HG03575 (cell line): ENCODE data around the gene CCER1.
"Not testable (repeated sequence)": the region's sequence is repeated elsewhere in the genome, so short reads cannot be mapped to it uniquely, and the experiment has no call there.

Experiments
- ATAC-seq: cut with Tn5 transposase; IDR thresholded peaks from one replicate; pipeline ENCODE4 v1.9.1; 2021; ENCODE audit not compliant: unreplicated experiment, insufficient number of reproducible peaks, low FRiP score; ENCODE audit errors: extremely low read depth

The CCER1 gene, protein sequence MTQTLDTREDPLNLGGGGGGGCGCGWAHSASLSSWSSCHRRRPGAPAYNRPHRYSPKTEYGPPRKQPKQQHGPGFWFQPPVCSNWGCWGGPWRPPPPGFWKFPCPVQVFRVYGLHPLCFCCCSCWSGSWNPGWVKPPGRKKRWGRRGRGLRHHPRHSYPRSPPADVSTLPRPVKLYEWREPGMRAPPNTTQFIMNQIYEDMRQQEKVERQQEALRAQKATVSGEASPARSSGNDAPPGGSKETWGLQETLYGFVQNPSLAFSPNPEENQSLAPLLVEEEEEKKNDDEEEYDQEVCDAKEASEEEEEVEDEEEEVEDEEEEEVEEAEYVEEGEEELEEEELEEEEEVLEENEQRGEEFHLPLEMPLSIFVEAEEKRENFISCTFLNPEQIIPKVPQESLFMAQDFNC

DNA sequence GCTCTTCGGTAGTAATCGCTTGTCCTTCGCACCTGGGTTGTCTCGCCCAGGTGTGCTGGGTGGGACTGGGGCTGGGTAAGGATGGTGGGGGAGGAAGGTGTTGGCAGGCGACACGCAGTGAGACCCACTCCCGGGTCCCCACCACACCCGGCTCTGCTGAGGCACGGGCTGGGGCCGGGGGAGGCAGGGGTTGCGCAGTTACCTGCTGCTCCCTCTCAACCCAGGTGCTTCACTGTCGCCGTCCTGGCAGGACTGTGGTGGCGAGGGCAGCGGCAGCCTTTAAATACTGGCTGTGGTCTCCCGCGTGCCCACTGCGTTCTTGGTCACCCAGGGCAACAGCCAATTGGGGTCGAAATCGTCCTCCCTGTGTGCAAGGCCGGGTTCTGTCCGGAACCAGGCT lies at the start of gene CCER1:
Gene CCER1, minus strand, starts transcription at position 256 of the 400 bp plus-strand sequence. CDS start 434 bp downstream, outside the sequence.
- no peak for ATAC-seq

DNA sequence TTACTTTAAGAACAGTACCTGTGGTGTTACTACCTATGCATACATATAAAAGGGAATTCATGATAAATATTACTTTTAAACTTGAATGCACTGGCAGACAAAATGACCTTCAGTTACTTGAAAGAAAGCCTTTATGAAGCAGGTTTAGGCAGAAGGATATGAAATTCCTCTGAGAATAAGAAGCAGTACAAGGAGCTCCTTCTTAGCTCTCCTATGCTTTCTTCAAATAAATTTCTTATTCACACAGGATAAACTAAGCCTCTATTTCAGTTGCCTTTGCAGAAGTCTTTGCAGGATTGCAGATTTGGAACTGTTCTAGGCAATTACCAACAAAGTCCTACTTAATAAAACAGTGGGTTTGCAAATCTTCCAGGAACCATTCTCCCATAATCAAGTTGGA lies 48.8 kb upstream of the CCER1 start:
- ATAC-seq, result no peak

DNA sequence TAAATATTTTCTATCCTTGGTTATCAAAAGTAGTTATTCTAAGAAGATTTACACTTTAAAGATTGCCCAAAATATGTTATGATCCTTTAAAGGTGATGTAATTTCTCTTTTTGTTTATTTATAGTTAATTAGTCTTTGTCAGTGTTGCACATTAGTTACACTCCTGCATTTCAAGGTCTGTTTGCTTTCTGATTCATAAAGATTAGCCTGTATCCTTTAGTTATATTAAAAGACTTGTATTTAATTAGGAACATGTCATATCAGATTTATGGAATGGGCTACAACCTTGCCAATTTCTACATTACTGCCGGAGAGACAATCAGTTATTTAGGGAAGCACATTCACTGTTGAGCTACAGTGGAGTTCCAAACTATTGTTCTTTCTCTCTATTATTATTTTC lies 46.3 kb upstream of the CCER1 start:
- no peak for ATAC-seq

DNA sequence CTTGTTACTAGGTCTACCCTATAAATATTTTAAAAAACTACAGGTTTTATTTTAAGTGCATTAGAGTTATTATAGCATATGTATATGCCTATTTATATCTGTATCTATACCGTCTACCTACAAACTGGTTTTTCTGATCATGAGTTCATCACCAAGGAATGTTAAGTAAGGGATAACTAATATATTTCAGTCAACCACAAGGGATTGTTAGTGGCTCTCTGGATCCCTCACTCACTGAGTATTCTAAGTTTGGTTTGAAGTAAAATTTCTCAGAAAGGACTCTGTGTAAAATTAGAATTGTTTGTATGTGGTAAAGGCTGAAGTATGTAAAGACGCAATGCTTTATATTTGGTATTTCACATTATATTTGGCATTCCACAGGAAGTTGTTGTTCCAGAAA lies 45.0 kb upstream of the CCER1 start:
- ATAC-seq, result no peak

DNA sequence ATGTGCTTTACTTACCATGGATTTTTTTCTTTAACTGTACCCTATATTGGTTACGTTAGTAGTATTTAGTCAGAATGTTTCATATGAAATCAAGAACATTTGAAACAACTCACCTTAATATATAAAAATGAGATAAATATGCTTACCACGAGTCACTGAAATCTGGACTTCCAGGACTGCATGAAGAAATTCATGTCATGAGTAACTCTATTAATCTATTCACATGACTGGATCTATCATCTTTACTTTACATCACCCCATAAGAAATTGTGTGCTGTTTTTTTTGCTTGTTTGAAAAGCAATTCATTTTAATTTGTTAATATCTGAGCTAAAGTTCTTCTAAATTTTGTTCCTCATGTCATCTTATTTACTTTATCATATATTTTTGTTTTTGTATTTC lies 44.6 kb upstream of the CCER1 start:
- no peak for ATAC-seq

DNA sequence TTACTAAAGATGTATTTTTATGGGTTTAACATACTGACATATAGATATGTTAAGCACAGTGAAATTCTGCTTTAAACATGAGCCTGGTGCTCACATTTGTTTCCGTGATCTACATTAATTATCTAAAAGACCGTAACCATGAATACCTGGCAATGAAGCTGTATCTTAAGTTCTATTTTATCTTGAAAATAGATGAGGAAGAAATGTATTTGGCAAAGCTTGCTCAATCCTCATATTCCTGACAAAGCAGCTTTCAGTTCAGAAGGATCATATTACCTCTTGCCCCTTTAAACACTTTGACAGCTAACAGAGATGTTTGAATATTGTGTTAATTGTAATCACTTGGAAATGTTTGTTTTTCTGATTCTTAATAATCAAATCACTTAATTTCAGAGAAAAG lies 40.0 kb upstream of the CCER1 start:
- no peak for ATAC-seq

DNA sequence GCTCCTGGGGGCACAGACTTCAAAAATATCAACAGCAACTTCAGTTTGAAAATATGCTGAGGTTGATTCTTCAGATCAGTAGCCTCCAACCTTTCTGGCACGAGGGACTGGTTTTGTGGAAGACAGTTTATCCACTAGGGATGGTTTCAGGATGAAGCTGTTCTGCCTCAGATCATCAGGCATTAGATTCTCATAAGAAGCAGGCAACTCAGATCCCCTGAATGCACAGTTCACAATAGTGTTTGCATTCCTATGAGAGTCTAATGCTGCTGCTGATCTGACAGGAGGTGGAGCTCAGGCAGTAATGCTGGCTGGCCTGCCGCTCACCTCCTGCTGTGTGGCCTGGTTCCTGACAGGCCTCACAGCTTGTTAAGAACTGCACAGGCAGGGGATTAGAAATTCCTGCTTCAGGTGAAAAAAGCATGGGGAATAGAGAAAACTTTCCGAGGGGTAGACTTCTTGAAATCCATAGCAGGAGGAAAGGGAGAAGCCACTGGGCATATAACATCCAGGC lies 37.0 kb upstream of the CCER1 start:
- no peak for ATAC-seq

DNA sequence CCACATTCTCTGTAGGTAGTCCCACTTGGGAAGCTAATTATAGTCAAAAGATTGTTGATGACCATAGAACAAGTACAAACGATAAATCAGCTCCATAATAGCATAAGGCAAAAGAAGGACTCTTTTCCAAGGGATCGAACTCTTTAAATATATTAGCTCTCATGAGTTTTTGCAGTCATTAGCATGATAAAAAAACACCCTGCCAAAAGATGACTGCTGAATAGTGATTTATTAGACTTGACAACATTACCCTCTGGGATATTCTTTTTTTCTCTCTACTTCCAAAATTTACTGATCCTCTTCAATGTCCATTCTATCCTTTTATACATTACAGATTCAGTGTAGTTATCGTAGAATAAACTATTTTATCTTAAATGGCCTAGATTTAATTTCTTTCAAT lies 35.6 kb upstream of the CCER1 start:
- no peak for ATAC-seq

DNA sequence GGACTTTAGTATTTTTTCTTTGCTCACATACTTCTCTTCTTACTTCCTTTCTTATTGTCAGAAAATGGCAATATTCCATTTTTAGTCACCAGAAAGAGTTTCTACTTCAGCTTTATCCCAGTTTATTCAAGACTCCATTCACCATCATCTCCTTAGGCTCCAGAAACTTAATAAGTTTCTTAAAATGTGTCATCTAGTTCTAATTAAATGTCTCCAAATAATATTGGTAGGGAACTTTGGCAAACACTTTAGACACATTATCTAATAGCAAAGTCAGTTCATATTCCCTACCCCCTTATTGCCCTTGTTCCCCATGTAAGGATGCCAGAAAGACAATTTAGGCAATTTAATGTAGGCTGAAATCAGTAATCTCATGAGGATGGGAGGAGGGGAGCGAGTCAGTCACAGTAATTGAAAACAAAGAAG lies 34.7 kb upstream of the CCER1 start:
- no peak for ATAC-seq

DNA sequence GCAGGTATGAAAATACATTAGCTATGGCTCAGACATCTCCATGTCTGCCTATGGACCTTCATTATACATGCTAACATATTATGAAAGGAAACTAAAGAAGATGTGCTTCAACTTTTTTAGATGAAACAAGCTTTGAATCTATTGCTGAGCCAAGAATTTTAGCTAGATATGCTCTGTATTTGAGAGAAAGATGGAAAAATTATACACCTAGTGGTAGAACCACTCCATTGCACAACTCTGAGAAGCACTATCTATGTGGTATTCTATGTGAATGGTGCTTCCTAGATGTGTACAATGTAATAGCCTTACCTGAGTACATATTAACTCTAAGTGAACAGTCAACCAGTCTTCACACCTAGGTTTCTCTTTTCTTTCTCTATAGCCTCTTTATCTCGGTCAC lies 32.5 kb upstream of the CCER1 start:
- ATAC-seq, result no peak

DNA sequence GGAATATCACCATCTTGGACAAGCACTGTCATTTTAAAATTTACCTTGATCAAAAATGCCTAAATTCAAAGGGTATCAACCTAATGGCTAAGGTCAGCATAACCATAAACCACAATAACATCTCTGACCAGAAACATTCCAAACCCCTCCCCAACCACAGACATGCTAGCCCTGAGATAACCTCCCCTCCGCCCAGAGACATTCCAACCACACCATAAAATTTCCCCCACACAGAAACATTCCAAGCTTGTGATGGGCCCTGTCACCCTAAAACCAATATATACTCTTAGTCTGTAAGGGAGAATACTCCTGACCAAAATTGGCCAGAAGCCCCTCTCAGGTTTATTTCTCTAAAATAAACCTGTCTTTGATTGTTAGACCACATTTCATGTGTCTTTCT lies 32.1 kb upstream of the CCER1 start:
- no peak for ATAC-seq

DNA sequence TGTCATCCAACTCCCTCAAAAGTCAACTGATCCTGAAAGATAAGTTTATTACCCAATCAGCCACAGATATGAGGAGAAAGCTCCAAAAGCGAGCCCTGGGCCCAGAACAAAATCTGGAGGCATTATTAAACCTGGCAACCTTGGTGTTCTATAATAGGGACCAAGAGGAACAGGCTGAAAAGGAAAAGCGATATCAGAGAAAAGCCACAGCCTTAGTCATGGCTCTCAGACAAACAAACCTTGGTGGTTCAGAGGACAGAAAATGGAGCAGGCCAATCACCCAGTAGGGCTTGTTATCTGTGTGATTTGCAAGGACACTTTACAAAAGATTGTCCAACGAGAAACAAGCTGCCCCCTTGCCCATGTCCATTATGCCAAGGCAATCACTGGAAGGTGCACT lies 30.4 kb upstream of the CCER1 start:
- not testable (repeated sequence) for ATAC-seq

DNA sequence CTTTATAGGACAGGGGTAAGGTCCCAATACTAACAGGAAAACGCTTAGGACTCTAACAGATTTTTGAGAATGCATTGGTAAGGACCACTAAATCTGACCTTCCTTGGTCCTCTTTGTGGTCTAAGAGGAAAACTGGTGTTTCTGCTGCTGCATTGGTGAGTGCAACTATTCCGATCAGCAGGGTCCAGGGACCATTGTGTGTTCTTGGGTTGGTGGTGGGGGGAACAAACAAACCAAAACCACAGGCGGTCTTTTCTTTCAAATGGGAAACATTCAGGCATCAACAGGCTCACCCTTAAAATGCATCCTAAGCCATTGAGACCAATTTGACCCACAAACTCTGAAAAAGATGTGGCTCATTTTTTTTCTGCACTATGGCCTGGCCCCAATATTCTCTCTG lies 29.1 kb upstream of the CCER1 start:
- ATAC-seq, result no peak

DNA sequence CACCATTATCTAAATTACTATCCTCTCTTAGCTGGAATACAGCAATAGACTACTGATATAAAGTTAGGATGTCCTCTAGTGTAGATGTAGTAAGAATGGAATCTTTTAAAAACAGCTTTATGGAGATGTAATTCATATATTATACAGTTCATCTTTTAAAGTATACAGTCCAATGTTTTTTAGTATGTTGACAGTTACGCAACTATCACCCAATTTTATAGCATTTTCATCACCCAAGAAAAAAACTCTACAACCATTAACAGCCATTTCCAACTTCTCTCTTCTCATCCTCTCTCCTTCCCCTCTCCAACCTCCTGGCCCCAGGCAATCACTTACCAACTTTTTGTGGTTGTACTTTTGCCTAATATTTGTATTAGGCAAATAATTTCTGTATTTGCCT lies 27.2 kb upstream of the CCER1 start:
- ATAC-seq, result no peak

DNA sequence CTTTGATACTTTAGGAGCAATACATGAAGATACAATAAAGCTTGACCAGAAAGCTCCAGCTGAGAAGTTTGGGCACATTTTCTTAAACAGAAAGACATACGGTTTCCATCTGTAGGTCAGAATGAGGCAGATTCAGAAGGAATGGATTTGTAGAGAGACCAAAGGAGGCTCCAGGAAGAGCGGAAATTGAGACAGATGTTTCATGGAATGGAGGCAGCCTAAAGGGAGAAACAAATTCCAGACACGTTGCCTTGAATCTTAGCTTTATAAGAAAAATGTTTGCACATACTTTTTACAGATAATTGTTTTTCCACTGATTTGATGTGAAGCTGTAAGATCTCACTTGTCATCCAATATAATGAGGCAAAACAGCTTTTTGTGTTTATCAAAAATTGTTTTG lies 25.0 kb upstream of the CCER1 start:
- no peak for ATAC-seq

DNA sequence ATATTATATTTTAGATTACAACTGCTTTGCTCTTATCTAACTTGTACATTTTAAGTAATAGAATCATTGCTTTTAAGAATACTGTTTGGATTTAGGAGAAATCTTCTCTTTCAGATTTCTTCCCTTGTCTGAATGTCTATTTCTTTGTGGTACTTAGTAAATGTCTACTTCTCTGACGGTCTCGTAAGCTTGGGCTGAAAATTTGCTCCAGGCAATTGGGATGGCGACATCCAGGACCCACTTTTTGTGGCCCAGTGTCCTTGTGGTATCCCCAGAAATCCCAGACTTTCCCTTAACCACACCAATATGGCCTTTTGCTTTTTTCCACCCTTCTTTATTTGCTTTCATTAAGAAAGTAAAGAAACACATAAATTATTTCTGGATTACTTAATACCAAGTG lies 24.0 kb upstream of the CCER1 start:
- no peak for ATAC-seq

DNA sequence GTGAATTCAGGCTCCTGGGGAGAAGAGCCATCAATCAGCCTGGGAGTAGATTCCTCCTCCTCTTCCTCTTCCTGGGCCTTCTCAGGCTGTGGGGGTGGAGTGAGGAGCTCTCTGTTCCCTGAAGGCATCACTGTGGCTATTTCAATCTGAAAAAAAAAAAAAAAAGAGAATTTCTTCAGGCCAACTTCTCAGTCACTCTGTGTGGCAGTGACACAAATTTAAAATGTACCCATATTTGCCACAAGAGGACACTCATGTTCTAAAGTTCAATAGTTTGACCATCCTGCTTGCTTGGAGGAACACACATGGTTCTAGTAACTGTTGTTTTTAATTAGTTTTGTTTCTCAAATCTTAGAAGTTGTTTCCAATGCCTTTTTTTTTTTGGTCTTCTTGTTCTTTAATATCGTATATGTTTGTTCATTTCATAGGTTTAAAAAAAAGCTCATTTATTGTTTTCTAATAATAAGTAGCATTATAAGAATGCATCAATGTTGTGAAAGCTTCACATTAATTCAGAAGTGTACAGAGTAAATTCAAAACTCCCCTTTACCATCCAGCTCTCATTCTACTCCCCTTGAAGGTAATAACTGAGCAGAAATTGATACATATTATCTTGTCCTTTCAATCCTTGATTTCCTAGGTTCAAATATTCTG lies 23.3 kb upstream of the CCER1 start:
- peak; percentile 84 for ATAC-seq

DNA sequence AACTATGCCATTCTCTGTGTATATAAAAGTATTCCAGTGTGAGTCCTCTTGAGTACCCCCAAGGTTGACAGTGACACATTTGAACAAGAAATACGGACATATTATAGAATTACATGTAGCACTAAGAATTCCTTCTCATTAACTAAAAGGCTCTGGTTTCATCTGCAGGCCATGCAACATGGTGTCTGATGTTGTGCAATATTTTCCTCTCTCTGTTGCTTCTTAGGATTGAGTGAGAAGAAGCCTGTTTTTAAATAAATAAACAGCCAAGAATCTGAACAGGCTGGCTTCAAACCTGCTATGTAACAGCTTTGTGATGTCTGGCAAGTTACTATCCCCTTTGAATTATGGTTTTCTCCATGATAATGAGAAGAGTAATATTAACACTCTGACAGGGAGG lies 22.2 kb upstream of the CCER1 start:
- no peak for ATAC-seq

DNA sequence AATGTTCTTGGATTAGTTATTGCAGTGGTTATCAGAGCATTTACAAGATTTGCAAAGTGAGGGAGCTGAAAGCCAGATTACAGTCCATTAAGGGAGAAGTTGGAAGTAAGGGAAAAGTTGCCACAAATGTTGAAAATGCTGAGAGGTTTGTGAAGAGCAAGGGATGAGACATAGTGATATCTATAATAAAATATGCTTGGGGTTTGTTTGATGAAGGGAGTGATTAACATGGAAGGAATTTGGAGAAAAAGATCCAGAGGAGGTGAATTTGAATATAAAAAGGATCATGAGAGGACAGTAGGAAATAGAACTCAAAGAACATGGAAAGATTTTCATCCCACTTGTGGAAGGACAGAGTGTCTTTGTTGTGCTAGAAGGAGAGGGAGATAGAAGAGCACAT lies 19.3 kb upstream of the CCER1 start:
- no peak for ATAC-seq

DNA sequence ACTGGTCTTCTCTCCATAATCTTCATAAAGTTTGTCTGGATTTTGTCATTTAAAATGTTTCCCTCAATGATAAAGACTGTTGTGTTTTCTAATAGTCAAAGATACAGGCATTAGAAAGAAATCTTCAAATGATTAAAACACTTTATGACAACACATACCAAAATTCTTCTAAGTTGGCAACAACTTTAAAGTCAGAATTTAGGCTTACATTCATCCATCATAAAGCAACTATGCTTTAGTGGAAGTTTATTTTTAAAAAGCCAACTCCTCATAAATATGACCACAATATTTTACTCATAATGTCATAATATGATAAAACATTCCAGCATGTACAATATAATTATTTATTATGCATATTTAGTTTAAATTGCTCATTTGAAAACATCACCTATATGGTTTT lies 17.2 kb upstream of the CCER1 start:
- ATAC-seq, result no peak
